Activated T-cell treated with anti-CD3 and anti-CD28 coated beads, Interleukin-2, amount 50 U/mL, for 1 hour (primary cell): ENCODE results near the gene SCN2B.

ENCODE experiments used
- DNase-seq: peaks from one replicate; pipeline ENCODE4 v3.0.0-alpha.2; 2020

Gene SCN2B

DNA sequence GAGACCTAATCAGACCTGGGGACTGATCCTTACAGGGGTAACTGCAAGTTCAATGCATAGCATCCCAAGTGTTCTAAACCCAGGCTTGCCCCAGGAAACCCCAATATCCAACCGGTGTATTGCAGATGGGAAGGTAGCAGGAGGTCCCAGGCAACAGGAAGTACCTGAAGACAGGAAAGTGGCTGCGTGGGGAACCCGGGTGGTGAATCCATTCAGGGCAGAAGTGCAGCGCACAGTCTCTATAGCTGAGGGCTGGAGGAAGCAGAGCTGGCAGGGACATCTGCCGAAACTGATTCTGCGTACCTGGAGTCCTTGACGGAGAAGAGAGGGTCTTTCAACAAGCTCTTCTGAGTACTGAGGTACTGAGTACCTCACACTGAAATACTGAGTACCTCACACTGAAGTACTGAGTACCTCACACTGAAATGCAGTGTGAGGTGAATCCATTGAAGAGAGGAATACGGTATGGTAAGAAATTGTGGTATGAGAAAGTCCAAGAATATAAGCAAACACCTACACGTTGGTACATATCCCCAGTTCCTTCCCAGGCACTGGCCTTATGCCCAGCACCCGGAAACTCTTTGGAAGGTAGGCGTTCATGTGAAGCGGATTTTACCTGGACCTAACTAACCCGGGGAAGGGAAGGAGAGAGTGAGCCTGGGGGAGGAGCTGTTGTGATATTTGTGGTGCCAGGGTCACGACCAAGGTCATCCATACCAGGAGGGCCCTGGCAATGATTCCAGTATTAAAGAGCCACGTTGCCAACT is 43.9 kb downstream of the SCN2B start:
- DNase-seq: no peak

DNA sequence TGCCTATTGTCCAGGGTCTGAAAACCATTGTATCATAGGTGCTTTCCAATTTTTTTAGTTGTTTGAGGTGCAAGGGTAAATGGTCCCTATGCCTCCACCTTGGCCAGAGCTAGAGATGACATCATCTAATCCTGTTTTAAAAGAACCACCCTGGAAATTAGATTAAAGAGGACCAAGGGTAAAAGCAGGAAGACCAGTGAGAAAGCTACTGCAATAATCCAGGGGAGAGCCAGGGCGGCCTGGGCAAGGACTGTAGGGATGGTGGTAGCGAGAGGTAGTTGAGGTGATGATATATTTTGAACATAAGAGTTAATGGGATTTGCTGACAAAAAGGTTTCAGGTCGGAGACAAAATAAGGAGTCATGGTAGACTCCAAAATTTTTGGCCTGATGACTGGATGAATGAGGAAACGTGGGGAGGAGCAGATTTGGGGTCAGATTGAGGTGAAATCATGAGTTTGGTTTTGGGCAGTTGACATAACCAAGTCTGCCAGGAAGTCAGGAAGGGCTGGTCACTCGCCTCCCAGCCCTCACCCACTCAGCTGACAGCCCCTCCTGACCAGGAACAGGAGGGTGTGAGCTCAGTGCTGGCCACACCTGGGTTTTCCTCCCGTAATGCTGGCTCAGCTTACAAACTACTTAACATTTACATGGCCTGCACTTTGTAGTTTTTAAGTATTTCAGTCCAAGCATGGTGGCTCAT is 46.8 kb downstream of the SCN2B start:
- DNase-seq: no peak

DNA sequence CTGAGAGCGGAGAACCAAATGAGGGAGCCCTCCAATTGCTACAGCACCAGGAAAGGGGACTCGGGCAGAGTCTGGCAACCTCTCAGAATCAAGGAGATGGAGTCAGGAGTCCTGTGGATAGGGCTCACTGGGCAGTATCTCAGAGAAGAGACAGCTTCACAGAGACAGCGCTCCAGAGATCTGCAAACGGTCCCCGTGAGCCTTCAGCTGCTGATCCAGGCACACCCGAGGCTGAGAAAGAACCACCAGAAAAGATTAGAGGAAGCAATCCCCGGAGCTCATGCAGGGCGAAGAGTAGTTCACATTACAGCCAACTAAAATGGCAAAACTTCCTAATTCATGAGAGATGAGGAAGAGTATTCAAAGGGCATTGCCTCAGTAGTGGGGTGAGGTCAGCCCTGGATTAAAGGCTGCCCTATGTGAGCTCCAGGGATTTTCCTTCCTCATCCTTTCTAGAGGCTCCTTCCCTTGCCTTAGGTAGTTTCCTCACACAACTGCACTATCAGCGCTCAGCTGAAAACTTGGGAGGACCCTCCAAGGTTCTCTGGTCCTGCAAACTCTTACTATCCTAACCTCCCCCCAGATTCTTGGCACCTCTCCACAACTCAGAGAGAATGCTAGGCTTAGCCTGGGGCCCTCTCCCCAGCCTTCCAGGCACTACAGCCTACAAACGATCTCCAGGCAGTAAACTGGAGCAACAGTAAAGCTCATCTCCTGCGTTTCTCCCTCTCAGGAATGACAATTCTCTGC is 47.5 kb downstream of the SCN2B start:
- no peak for DNase-seq

DNA sequence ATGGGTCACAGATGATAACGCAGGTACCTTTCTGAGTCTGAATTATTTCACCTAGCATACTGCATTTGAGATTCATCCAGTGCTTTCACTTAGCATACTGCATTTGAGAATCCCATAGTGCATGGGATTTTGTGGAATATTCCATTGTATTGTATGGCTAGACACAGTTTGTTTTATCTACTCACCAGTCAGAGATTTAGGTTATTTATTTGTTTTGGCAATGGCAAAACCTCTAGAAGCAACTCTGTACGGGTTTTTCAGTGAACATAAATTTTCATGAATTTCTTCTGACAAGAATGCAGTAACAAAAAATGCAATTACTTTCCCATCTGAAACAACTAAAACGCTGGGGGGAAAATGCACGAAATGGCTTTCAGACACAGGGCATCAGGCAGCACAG is 48.1 kb downstream of the SCN2B start:
- DNase-seq: no peak

DNA sequence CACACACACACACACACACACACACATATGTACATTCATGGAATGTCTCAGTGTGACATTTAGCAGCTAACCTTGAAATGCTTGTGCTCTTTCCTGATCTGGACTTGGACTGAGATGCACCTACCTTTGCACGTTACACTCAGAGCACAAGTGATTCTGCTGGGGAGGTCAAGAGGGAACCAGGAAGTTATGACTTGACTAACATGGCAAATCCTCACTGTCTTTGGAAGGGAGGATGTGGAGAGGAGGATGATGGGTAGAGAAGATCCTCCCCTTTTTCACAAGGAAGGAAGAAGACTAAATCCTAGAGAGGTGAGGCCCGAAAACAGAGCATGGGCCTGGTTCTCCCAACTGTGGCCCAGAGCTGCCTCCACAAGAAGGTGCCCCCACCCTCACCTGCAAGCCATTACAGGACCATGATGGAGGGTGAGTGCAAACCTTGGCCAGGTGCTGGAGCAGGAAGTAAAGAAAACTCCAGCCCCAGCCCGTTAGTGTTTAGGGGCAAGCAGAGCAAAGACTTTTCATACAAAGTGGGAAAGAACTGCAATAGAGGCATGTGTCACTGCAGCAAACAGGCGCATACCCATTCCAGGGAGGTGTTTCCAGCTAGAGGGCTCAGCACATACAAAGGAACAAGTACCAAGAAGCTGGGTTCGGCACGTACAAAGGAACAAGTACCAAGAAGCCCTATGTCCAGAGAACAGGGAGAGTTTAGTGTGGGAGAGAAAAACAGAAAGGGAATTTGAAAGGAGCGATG is 50.2 kb downstream of the SCN2B start:
- DNase-seq: no peak

DNA sequence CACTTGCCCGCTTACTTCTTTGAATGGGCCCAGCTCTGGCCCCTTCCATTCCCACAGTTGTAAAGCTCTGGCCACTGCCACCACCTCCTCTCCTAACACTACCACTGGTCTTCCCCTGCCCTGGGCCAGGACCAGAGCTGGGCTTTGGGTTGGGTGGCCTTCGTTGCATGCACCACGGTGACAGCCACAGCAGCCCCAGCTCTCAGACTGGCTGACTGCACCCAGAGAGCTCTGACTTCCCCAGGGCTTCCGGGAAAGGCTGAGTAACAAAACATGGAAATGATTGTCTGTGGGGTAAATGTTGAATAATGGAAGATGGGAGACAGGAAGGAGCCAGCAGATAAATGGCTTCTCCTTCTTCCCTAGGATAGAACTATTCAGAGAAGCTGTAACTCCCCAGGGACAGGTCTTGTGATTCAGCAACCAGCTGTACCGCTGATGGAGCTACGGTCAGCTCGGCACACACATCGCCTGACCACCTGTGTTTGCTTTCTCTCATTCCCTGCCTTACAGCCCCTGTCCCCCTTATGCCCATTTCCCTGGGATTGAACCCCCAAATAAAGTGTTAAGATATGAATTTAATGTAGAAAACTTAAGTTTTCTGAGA is 51.4 kb downstream of the SCN2B start:
- DNase-seq: no peak

DNA sequence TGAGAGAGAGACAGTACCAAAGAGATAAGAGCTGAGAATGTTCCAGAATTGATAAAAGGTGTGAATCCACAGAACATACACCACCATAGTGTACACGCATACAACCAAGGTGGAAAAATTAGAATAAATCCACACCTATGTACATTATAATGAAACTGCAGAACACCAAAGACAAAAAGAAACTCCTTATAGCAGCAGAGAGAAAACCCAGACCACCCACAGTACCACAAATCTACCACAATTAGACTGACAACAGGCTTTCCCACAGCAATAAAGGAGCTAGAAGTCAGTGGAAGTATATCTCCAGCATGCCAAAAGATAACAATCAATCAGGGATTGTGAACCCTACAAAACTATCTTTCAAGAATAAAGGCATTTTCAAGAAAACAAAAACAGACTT is 55.6 kb downstream of the SCN2B start:
- no peak for DNase-seq

DNA sequence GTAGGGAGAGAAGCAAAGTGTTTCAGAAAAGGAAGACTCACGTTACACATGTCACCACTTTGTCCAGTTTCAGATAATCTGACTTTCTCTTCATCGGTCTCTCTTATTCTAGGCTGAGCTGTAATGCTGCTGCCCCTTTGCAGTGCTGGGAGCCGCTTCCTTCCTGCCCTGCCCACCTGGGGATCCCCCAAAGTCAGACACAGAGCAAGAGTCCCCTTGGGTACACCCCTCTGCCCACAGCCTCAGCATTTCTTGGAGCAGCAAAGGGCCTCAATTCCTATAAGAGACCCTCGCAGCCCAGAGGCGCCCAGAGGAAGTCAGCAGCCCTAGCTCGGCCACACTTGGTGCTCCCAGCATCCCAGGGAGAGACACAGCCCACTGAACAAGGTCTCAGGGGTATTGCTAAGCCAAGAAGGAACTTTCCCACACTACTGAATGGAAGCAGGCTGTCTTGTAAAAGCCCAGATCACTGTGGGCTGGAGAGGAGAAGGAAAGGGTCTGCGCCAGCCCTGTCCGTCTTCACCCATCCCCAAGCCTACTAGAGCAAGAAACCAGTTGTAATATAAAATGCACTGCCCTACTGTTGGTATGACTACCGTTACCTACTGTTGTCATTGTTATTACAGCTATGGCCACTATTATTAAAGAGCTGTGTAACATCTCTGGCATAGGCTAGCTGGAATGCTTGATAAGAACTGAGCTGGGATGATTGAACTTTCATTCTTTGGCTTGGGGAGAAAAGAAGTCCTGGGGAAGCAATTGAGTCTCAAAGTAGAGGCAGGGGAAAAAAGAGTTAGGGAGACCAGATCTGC is 58.4 kb downstream of the SCN2B start:
- DNase-seq: no peak

DNA sequence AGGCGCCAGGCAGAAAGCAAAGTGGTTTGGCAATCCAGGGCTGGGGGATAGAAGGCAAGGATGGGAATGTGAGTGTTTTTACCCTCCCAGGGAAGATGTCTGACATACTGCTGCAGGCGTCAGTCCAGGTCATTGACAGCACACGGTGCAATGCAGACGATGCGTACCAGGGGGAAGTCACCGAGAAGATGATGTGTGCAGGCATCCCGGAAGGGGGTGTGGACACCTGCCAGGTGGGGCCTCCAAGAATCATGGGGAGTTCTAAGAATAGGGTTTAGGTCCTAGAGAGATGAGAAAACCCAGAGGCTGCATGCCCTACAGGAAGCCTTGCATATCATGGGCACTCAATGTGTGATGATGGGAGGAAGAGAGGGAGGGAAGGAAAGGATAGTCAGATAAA is 61.4 kb downstream of the SCN2B start:
- DNase-seq: no peak

DNA sequence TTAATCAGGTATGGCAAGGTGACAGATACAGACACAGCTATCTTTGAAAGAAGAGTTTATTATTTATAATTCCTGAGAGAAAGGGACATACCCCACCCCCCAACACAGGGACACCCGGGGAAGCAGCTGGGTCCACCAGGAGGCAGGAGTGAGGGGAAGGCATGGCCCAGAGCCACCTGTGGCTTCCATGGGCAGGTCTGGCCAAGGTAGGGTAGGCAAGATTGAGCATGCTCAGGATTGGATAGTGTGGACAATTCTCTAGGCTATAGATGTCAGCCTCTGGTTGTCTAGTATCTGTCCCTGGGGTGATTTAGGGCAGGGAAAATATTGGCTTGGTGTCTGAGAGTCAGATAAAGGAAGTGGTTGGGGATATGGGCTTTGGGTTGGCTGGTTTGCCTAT is 62.2 kb downstream of the SCN2B start:
- DNase-seq: no peak

DNA sequence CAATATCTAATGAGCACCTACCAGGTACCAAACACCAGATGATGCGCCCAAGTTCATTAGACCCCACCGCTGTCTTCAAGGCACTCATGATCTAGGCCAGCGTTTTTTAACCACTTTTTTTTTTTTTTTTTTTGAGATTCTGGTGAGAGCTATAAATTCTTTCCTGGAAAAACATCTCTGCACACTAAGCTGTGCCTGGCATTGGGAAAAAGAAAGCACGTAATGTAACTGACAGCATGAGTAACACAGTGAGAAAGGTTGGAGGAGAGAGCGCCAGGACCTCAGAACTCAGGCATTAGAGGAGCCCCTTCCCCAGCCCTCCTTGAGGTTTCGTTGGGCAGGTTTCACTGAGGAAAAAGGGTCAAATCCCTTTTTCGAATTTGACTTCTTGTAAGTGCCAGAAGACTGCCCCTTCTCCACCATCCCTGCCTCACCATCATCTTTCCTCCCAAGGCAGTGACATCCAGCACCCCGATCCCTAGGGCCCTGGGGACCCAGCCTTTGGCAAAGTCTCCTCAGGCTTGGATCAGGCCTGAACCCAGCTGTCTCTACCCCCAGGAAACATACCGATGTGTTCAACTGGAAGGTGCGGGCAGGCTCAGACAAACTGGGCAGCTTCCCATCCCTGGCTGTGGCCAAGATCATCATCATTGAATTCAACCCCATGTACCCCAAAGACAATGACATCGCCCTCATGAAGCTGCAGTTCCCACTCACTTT is 63.6 kb downstream of the SCN2B start:
- DNase-seq: no peak
